SKM-1 (cell line): ENCODE results near the gene LCA5L.
A peak's percentile ranks its signal among the peaks of the same experiment; 100 is the strongest.
"Not testable (repeated sequence)": the region's sequence is repeated elsewhere in the genome, so short reads cannot be mapped to it uniquely, and the experiment has no call there.

Experiments used
- DNase-seq: peaks from one replicate; lab custom pipeline; 2025; ENCODE audit not compliant: unreplicated experiment; lab: John Stamatoyannopoulos, UW

LCA5L gene

GRCh38 chr21:39452207-39452969 is 6.8 kb upstream of the LCA5L start:
- no peak for DNase-seq

- DNase-seq = no peak
Observed at GRCh38 chr21:39451332-39452206, 6.0 kb upstream of the LCA5L start, which contains the start of gene SH3BGR. Gene SH3BGR (plus strand): TSS chr21:39451970. CDS start chr21:39452097, 127 bp downstream.

GRCh38 chr21:39447264-39447663 is 1.7 kb upstream of the LCA5L start:
- no peak for DNase-seq

- DNase-seq = no peak
Observed at GRCh38 chr21:39444421-39445180, 977 bp downstream of the LCA5L start.

GRCh38 chr21:39441502-39442475 is 3.8 kb downstream of the LCA5L start:
- peak; percentile 42 for DNase-seq

- DNase-seq = no peak
Observed at GRCh38 chr21:39439232-39439631, 6.3 kb downstream of the LCA5L start.

- DNase-seq = no peak
Observed at GRCh38 chr21:39434950-39435349, 10.6 kb downstream of the LCA5L start.

DNA sequence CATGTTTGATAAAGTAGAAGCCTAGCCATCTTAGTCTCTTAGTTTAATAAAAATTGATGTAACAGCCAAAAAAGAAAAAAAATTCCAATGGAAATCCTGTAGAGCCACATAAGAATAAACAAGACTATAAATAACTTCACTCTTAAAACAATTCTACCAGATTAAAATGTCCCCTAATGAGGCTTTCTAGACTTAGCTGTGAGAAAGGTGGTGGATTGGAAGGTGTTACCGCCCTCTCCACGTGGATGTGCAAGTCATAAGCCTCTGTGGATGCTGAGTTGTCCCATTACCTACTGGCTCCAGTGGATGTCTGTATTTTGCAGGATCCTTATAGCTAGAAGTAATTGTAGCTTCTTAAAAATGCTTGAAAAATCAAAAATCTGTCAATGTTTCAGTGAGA is 14.6 kb downstream of the LCA5L start:
- DNase-seq = no peak

- DNase-seq = no peak
Observed at GRCh38 chr21:39430457-39430856, 15.1 kb downstream of the LCA5L start.

DNA sequence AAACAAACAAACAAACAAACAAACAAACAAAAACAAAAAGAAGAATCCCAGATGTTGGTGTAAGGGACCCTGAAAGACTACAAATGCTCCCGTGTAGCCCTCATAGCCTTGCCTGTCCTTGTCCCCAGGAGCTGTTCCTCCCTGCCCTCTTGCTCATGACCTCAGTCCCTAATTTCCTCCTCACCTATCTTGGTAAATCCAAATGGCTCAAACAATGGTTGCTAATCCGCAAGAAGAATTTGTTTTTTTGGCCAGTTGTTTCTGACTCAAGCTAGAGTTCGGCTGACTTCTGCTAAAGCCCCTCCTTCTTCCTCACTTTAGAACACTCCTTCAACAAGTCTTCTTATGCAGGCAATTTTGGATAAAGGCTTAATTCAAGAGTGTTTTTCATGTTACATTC is 15.6 kb downstream of the LCA5L start:
- no peak for DNase-seq

GRCh38 chr21:39429445-39429844 is 16.1 kb downstream of the LCA5L start:
- DNase-seq = no peak

DNA sequence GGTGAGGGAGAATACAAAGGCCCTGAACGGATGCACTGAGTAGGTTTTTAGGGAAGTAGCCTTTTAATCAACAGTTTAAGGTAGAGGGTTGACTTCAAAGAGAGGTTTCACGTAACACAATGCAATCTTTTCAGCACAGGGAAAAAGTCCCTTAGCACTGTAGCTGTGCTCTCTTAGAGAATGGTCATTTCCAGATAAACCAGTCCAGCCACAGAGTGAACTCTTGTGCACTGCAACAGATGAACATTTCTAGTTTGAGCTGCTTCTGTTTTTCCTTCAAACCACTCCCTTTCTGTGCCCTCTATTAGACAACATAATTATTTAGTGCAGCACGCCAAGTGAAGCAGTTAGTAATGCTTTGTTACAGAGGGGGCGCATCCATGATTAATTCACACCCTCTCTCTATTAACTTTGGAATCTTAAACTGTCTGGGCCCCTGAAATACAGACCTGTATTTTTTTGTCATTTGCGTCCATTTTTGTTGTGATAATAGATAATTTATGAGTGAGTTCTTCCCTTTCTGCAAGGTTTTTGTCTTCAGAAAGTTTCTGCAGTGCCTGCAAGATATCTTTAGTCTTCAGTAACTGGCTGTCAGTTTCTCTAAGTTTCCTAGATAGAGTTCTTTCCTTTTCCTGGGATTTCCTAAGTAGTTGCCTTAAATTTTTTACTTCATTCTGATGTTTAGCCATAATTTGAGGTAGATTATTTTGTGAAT is 22.9 kb downstream of the LCA5L start:
- no peak for DNase-seq

- not testable (repeated sequence) for DNase-seq
Observed at GRCh38 chr21:39419204-39419603, 26.4 kb downstream of the LCA5L start.

- DNase-seq = no peak
Observed at GRCh38 chr21:39406065-39406464, 39.5 kb downstream of the LCA5L start.

DNA sequence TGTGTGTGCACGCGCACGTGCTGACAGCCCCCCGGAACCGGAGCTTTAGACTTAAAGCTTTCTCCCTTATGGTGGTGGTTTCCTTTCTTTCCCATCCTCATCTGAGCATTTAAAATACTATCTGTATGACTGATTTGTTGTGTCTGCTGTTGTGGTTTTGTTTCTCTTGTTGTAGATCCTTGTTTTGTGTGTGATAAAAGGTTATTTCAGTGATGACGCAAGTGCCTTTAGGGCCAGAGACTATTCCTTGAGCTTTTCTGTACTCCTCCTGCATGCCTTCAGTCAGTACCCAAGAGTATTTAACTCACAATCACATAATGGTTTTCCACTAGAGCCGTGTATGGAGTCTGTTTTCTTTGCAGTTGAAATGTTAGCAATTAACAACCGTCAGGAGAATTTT is 45.4 kb downstream of the LCA5L start:
- DNase-seq = no peak

DNA sequence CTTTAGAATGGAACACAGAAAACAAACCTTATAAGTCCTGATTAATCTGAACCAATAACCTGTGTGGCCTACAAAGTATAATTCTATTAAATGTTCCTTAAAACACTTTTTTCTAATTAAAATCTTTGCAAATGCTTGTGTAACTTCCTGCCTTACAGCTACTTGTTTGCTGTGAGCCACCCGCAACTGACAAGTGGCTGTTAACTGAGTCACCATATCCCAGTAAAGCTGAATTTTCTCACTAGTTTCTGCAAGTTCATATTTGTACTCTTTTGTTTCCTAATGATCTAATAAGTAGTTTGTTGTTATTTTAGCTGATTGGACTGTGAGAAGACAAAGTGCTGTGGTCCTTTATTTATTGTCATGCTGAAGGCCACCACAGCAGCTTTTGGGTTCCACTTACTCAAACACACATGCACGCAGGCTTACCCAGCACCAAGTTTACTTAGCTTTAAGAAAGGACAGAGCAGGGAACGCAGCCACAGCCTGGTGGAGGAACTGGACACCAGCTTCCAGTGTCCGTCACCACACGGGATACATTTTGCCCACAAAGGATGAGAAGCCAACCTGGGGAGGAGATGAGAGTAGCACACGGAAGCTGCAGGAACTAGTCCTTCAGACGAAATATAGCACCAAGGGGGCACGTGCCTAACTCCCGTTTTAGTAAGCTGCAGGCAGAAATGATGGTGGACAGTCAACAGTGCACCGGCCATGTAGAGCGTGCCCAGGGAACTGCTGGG is 47.8 kb downstream of the LCA5L start:
- no peak for DNase-seq

DNA sequence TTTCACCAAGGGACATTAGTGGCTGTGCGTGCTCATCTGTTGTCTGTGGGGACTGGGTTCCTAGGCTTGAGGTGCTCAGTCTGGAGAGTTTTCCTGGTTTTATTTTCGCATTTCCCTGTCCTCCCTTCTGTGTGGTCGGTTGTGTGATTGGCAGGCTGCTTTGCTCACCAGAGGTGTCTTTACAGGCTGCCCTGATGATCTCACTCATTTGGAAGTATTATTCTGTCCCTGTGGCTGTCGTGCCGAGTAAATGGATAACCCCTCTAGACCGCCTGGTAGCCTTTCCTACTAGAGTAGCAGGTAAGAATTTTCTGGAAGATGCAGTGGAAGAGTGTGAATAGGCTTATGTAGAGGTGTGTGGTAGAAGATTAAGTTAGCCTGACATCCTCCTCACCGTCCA is 52.6 kb downstream of the LCA5L start:
- no peak for DNase-seq

DNA sequence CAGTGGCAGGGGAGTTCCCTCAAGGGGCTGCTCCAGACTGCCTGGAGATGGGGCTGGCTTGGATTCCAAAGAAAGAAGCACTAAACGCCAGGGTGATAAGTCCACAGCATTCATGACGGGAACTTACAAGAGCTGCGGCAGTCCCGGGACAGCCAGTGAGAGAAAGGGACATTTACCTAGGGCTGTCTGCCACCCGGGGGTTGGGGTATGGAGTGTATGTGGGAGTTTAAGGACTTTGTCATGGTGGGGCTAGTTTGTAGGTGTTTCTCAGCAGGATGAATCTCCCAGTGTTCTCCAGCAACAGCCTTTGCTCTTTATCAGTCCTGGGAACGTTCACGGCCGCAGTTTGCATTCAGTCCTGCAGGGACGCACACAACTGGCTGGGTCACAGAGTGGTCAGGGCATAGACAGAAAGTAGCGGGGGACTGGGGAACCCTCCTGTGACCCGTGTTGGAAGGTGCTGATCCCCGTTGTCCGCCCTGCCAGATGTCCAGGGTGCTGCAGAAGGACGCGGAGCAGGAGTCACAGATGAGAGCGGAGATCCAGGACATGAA is 55.3 kb downstream of the LCA5L start:
- DNase-seq = no peak

DNA sequence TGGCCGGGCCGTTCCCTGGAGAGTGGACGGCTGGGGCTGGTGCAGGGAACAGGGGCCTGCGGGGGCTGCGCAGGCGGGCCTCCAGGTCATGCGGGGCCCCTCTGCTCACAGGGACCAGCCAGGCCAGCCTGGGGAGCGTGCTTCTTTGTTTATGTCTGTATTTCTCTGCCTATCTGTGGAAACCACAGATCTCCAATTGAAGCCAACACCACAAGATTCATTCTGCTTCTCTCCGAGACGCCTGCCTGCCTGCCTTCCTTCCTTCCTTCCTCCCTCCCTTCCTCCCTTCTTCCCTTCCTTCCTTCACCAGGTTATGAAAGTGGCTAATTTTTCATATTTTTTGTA is 56.8 kb downstream of the LCA5L start:
- DNase-seq = no peak
